Panc1 (cell line): ENCODE results near the gene ATP6V1E1.

ENCODE experiments used
- POLR2AphosphoS5 ChIP-seq: IDR thresholded peaks from 2 replicates; pipeline ENCODE4 v1.6.1; 2012; ENCODE audit warnings: mild to moderate bottlenecking, low read depth, low read length, moderate library complexity
- SIN3A ChIP-seq: IDR thresholded peaks from 2 replicates; pipeline ENCODE4 v1.6.1; 2012; ENCODE audit warnings: low read depth, mild to moderate bottlenecking, low read length, moderate library complexity, borderline replicate concordance; ENCODE audit not compliant: insufficient read depth
- TF ChIP-seq, protein P1 (sequence below), 2 experiments: IDR thresholded peaks; 2 replicates each; pipeline ENCODE4 v1.6.1; 2011 to 2012; ENCODE audit warnings: low read depth in 2 of 2, control low read depth in 1 of 2, low read length in 1 of 2, mild to moderate bottlenecking in 1 of 2, moderate library complexity in 1 of 2; ENCODE audit not compliant: insufficient read depth in 1 of 2
- TF ChIP-seq, protein P2 (sequence below): fragments of 450-650 bp; IDR thresholded peaks from 2 replicates; pipeline ENCODE4 v1.5.1; 2017; ENCODE audit warnings: mild to moderate bottlenecking

DNA sequence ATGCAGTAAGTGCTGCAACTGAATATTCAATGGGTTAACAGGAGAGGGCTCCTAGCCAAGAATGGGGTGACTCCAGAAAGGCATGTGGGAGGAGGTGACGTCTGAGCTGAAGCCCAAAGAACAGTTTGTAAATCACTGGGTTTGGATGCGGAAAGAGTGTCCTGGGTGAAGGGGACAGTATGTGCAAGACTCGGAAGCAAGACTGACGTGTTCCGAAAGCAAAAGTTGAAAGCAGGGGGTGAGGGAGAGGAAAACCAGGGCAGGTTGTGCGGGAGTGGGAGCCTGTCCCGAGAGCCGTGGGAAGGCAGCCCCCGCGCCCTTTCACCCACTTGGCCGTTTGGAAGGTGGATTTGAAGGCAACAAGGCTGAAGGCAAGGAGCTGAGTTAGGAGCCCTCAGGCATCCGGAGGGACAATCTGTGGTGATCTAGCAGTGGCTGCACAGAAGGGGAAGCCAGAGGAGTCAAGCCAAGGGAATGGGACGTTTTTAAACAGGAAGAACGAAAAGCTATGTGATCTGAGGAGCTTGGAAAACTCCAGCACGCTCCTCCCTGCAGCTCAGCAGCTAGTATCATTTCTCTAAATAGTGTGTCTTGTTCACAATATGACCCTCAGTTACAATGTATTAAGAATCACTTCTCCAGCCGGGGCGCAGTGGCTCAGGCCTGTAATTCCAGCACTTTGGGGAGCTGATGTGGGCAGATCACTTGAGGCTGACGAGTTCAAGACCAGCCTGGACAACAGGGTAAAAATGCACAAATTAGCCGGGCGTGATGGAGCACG lies 57.5 kb downstream of the ATP6V1E1 start:
- TF ChIP-seq, protein P1, sequence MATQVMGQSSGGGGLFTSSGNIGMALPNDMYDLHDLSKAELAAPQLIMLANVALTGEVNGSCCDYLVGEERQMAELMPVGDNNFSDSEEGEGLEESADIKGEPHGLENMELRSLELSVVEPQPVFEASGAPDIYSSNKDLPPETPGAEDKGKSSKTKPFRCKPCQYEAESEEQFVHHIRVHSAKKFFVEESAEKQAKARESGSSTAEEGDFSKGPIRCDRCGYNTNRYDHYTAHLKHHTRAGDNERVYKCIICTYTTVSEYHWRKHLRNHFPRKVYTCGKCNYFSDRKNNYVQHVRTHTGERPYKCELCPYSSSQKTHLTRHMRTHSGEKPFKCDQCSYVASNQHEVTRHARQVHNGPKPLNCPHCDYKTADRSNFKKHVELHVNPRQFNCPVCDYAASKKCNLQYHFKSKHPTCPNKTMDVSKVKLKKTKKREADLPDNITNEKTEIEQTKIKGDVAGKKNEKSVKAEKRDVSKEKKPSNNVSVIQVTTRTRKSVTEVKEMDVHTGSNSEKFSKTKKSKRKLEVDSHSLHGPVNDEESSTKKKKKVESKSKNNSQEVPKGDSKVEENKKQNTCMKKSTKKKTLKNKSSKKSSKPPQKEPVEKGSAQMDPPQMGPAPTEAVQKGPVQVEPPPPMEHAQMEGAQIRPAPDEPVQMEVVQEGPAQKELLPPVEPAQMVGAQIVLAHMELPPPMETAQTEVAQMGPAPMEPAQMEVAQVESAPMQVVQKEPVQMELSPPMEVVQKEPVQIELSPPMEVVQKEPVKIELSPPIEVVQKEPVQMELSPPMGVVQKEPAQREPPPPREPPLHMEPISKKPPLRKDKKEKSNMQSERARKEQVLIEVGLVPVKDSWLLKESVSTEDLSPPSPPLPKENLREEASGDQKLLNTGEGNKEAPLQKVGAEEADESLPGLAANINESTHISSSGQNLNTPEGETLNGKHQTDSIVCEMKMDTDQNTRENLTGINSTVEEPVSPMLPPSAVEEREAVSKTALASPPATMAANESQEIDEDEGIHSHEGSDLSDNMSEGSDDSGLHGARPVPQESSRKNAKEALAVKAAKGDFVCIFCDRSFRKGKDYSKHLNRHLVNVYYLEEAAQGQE (IDR thresholded peaks at IDR 0.05; ENCODE audit: insufficient read depth in 1 of 2, low read depth in 2 of 2, low read length in 1 of 2): no peak
- no peak for TF ChIP-seq SIN3A
- TF ChIP-seq, protein P2, sequence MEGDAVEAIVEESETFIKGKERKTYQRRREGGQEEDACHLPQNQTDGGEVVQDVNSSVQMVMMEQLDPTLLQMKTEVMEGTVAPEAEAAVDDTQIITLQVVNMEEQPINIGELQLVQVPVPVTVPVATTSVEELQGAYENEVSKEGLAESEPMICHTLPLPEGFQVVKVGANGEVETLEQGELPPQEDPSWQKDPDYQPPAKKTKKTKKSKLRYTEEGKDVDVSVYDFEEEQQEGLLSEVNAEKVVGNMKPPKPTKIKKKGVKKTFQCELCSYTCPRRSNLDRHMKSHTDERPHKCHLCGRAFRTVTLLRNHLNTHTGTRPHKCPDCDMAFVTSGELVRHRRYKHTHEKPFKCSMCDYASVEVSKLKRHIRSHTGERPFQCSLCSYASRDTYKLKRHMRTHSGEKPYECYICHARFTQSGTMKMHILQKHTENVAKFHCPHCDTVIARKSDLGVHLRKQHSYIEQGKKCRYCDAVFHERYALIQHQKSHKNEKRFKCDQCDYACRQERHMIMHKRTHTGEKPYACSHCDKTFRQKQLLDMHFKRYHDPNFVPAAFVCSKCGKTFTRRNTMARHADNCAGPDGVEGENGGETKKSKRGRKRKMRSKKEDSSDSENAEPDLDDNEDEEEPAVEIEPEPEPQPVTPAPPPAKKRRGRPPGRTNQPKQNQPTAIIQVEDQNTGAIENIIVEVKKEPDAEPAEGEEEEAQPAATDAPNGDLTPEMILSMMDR: no peak
- no peak for TF ChIP-seq POLR2AphosphoS5
